Upper lobe of right lung (tissue), 1 donor: ENCODE data around the gene GRID2. TPM values are rescaled to one million over a fixed set of nuclear protein-coding genes. Genes with fewer than 3 reads are reported as not detected.

Experiments
- ATAC-seq: fragments of 200-7000 bp; cut with Tn5 transposase; one replicate; pipeline ENCODE4 v1.9.1; 2020; ENCODE audit warnings: mild to moderate bottlenecking, moderate library complexity
- DNase-seq: peaks from one replicate; pipeline ENCODE4 v3.0.0-alpha.2; 2020
- H3K27ac ChIP-seq: fragments of 200-600 bp; one replicate; pipeline ENCODE4 v1.8.0; 2022
- H3K27me3 ChIP-seq: fragments of 200-600 bp; one replicate; pipeline ENCODE4 v1.8.0; 2022; ENCODE audit warnings: mild to moderate bottlenecking
- H3K36me3 ChIP-seq: fragments of 200-600 bp; one replicate; pipeline ENCODE4 v1.8.0; 2022
- H3K4me1 ChIP-seq: fragments of 200-600 bp; one replicate; pipeline ENCODE4 v1.8.0; 2022
- H3K4me3 ChIP-seq: fragments of 200-600 bp; one replicate; pipeline ENCODE4 v1.8.0; 2022; ENCODE audit warnings: mild to moderate bottlenecking
- H3K9me3 ChIP-seq: fragments of 200-600 bp; one replicate; pipeline ENCODE4 v1.8.0; 2022
- intact Hi-C: fragments of 100-400 bp; cut with DNase I; formaldehyde crosslinking; loops from one replicate; pipeline ENCODE4 v1.11.0; 2022
- total RNA-seq: library from RNA; stranded (reverse); fragmentation: NEBNext Ultra II Directional; extraction: Animal tissue kit (Norgen Biotek cat#: 25700); gene quantifications from one replicate; pipeline ENCODE4 v1.2.1, GENCODE V29; 2021
- TF ChIP-seq, protein P1 (sequence below): fragments of 200-600 bp; IDR thresholded peaks from one replicate; pipeline ENCODE4 v1.8.0; 2022; ENCODE audit warnings: antibody characterized with exemption
- donor health status: DM: no; HTN: yes; CAD: no; lungs with severe emphysema.

GRID2 gene
- total RNA-seq, 1 donor from 2014 or later = not detected

DNA sequence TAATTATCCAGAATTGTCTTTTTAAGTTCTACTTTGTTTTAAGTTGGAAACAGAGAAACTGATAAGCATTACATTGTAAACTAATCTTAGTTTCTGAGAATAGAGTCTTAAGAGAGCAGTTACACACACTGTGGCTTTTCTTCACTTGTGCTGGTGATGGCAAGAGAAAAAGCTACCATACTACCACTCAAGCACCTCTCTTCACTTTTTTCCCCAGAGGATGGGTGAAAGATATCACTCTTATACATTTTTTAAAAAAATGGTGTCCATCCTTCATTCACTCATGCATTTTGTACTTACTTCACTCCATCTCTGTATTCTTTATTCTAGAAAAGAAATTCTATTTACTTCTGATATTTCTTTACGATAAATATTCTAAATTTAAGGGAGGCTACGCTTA, 42.5 kb upstream of the GRID2 start:
- Histone ChIP-seq H3K27me3 (no peaks in the 10 kb centered on the region), H3K4me1 (no peaks in the 10 kb centered on the region), H3K27ac (no peak overlapping the region), H3K4me3 (no peak overlapping the region), H3K9me3 (no peaks in the 10 kb centered on the region), H3K36me3 (no peaks in the 10 kb centered on the region)
- TF ChIP-seq, protein P1, sequence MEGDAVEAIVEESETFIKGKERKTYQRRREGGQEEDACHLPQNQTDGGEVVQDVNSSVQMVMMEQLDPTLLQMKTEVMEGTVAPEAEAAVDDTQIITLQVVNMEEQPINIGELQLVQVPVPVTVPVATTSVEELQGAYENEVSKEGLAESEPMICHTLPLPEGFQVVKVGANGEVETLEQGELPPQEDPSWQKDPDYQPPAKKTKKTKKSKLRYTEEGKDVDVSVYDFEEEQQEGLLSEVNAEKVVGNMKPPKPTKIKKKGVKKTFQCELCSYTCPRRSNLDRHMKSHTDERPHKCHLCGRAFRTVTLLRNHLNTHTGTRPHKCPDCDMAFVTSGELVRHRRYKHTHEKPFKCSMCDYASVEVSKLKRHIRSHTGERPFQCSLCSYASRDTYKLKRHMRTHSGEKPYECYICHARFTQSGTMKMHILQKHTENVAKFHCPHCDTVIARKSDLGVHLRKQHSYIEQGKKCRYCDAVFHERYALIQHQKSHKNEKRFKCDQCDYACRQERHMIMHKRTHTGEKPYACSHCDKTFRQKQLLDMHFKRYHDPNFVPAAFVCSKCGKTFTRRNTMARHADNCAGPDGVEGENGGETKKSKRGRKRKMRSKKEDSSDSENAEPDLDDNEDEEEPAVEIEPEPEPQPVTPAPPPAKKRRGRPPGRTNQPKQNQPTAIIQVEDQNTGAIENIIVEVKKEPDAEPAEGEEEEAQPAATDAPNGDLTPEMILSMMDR = no peak
- no peak for ATAC-seq
- intact Hi-C loops = no loop called here
- DNase-seq = no peak

DNA sequence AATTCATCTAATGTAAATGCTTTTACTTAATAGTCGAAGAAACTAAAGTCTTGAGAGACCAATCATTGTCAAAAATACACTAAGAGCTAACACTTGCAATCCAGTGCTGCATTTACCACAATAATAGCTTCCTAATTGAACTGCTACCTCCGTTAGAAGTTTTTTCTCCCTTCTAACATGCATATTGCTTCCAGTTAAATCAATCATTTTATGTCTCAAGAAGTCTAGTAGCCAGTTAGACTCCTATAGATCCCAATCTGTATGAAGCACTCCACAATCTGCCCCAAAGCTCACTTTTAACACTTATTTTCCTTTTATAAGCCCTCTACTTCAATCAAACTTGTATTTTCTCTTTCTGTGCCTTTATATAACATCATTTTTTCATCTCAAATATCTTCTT, 41.4 kb upstream of the GRID2 start:
- ATAC-seq (no peak), DNase-seq (no peak)
- TF ChIP-seq, protein P1 = no peak
- H3K27ac ChIP-seq = no peak overlapping the region
- H3K36me3 ChIP-seq = no peaks in the 10 kb centered on the region
- no peaks in the 10 kb centered on the region for H3K27me3 ChIP-seq
- no peaks in the 10 kb centered on the region for H3K9me3 ChIP-seq
- intact Hi-C loops = no loop called here
- no peaks in the 10 kb centered on the region for H3K4me1 ChIP-seq
- no peak overlapping the region for H3K4me3 ChIP-seq

DNA sequence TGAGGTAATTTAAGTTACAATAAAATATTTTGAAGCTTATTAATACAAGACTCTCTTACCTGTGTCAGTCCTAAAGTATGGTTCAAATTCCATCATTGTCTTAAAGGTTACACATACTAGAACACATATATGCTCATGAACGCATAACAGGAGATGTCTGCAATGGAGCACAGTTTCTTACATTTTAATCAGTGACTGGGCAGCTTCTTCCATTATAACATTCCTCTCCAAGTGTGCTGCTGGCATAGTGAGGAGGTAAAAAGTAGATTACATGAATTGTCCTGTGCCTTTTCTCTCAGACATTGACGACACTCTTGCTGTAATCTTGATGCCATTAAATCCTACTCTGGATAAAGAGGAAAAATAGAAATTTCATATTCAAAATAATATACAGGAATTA, 40.8 kb upstream of the GRID2 start:
- no peaks in the 10 kb centered on the region for H3K4me1 ChIP-seq
- no peak overlapping the region for H3K4me3 ChIP-seq
- no peaks in the 10 kb centered on the region for H3K9me3 ChIP-seq
- intact Hi-C loops = no loop called here
- ATAC-seq = no peak
- no peak overlapping the region for H3K27ac ChIP-seq
- H3K27me3 ChIP-seq = no peaks in the 10 kb centered on the region
- TF ChIP-seq, protein P1 = no peak
- no peak for DNase-seq
- no peaks in the 10 kb centered on the region for H3K36me3 ChIP-seq

DNA sequence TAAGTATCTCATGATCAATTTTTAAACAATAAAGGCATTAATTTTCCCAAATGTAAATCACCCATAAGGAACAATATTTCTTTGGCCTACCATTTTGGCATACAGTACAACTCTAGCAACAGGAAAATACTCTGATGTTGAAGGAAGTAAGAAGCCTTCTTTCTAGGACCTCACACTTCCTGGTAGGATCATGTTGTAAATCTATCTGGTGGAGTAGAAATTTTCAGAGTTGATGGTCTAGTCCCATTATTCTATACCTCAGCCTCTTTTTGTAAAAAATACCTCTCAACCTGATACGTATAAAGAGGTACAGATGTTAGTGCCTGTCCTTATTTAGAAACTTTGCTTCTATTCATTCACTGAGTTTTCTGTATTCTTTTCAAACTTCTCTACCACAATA, 40.2 kb upstream of the GRID2 start:
- H3K36me3 ChIP-seq = no peaks in the 10 kb centered on the region
- H3K27ac ChIP-seq = no peak overlapping the region
- H3K27me3 ChIP-seq = no peaks in the 10 kb centered on the region
- H3K9me3 ChIP-seq = no peaks in the 10 kb centered on the region
- ATAC-seq (no peak), DNase-seq (no peak)
- no peak overlapping the region for H3K4me3 ChIP-seq
- TF ChIP-seq, protein P1 = no peak
- intact Hi-C loops = no loop called here
- H3K4me1 ChIP-seq = no peaks in the 10 kb centered on the region

DNA sequence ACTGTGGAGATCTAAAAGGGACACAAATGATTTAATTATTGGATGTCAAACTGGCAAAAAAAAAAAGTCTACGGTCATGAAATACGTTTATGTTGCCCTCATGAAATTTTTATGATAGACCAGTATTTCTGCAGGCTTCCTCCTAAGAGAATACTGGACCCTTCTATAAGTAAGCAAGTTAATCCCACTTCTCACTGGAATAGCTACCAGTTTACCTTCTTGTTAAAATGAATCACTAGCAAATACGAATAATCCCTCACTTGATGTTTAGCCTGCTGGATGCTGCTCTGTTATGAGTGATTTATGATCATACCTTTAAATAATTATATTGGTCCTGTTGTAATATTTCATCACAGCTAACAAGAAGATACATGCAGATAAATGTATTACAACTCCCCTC, 39.6 kb upstream of the GRID2 start:
- no peak overlapping the region for H3K27ac ChIP-seq
- H3K9me3 ChIP-seq = no peaks in the 10 kb centered on the region
- intact Hi-C loops = no loop called here
- TF ChIP-seq, protein P1 = no peak
- no peaks in the 10 kb centered on the region for H3K36me3 ChIP-seq
- no peak for ATAC-seq
- H3K4me3 ChIP-seq = no peak overlapping the region
- no peaks in the 10 kb centered on the region for H3K4me1 ChIP-seq
- no peaks in the 10 kb centered on the region for H3K27me3 ChIP-seq
- no peak for DNase-seq

DNA sequence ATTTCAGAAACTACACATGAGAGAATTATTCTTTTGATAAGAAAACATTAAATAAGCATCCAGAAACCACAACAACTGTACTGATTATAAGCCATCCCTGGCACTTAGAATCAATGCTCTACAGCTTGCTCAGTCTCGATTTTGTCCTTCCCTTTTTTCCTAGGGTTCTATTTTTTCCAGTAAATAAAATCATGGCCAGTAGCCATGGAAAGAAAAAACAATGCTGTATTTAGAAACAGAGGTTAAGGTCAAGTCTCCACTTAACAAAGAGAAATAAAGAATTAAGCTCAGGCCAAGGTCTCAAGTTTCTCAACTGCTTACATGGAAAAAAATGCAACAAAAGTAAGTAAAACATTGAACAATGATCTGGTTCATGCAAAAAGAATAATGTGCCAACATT, 38.7 kb upstream of the GRID2 start:
- TF ChIP-seq, protein P1 = no peak
- Histone ChIP-seq H3K36me3 (no peaks in the 10 kb centered on the region), H3K27me3 (no peaks in the 10 kb centered on the region), H3K27ac (no peak overlapping the region), H3K4me1 (no peaks in the 10 kb centered on the region), H3K4me3 (no peak overlapping the region), H3K9me3 (no peaks in the 10 kb centered on the region)
- intact Hi-C loops = no loop called here
- ATAC-seq (no peak), DNase-seq (no peak)
